ENCODE measurements around the gene TMEM18. TPM values are rescaled to one million over a fixed set of nuclear protein-coding genes. Genes with fewer than 3 reads are reported as not detected.

The TMEM18 gene
- 20.5 and 26.3 TPM in 2 replicates for total RNA-seq

DNA sequence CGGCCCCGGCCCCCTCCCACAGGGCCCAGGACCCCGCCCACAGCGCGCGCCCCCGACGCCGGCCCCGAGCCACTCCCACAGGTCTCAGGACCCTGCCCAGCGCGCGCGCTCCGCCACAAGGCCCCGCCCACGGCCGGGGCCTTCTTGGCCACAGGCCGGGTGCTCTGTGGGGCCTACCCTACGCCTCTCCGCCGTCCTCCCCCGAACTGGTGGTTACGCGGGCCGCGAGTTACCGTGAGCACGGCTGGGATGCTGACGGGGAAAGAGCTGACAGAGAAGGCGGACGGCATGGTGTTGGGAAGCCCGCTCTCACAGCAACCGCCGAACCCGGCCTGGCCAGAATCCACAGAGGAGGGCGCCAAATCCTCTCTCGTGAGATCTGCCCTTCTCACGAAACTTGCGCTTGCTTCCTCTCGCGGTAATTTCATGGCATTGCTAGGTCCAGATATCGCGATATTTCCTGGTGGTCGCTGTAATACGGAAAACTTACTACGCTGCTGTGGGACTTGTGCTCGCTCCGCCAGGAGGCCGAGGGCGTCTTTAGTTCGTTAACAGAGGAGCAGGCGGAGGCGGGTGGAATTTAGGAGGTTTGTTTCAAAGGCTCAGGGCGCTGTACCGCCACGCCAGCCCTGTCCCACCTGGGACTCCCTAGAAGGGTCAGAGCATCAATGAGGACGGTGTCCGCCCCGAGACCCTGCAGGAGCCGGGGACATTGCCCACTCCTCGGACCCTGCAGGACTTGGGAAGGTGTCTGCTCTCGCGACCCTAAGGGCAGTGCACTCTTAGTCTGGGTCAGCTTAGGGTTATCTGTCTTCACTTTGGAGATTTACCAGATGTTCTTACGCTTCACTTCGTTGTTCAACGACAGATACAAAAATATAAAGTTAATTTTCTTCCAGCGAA lies at the start of gene TMEM18:
TMEM18 (minus strand) TSS at position 351 of the 903 bp plus-strand sequence; CDS start at position 290, 61 bp downstream.

